Duodenal mucosa (tissue), 2 donors: Measurements from ENCODE around the gene KRTAP9-1.
"Not testable (repeated sequence)": the region's sequence is repeated elsewhere in the genome, so short reads cannot be mapped to it uniquely, and the experiment has no call there.

Source experiments
- H3K27ac ChIP-seq: one replicate; pipeline ENCODE4 v1.7.0; 2013; ENCODE audit warnings: low read depth, low read length
- H3K27me3 ChIP-seq, 2 donors: one replicate each; pipeline ENCODE4 v1.7.0; 2013; ENCODE audit warnings: low read length in 2 of 2, control low read depth in 1 of 2; ENCODE audit not compliant: insufficient read depth in 2 of 2, control insufficient read depth in 1 of 2
- H3K36me3 ChIP-seq, 2 donors: one replicate each; pipeline ENCODE4 v1.7.0; 2013; ENCODE audit warnings: low read length in 2 of 2, control low read depth in 1 of 2; ENCODE audit not compliant: insufficient read depth in 2 of 2, control insufficient read depth in 1 of 2
- H3K4me1 ChIP-seq, 2 donors: one replicate each; pipeline ENCODE4 v1.7.0; 2013; ENCODE audit warnings: low read length in 2 of 2, control low read depth in 1 of 2; ENCODE audit not compliant: insufficient read depth in 2 of 2, control insufficient read depth in 1 of 2
- H3K4me3 ChIP-seq, 2 donors: one replicate each; pipeline ENCODE4 v1.7.0; 2013; ENCODE audit warnings: low read length in 2 of 2, low read depth in 1 of 2
- H3K9ac ChIP-seq, 2 donors: one replicate each; pipeline ENCODE4 v1.7.0; 2013; ENCODE audit warnings: low read length in 2 of 2, low read depth in 1 of 2
- H3K9me3 ChIP-seq, 2 donors: one replicate each; pipeline ENCODE4 v1.7.0; 2013; ENCODE audit warnings: low read length in 2 of 2, control low read depth in 1 of 2; ENCODE audit not compliant: control insufficient read depth in 1 of 2

The KRTAP9-1 gene

GRCh38 chr17:41153856-41154255 lies 35.8 kb upstream of the KRTAP9-1 start:
- H3K27me3 ChIP-seq = peaks cover 0 to 4% of the 10 kb centered on the region in 2 donors
- H3K4me3 ChIP-seq = no peak overlapping the region
- H3K4me1 ChIP-seq = no peaks in the 10 kb centered on the region
- H3K9me3 ChIP-seq = no peaks in the 10 kb centered on the region
- H3K9ac ChIP-seq = no peak overlapping the region
- no peaks in the 10 kb centered on the region for H3K36me3 ChIP-seq
- H3K27ac ChIP-seq = no peak overlapping the region

- H3K4me1 ChIP-seq, H3K4me3 ChIP-seq, H3K9me3 ChIP-seq, H3K27ac ChIP-seq, H3K27me3 ChIP-seq, H3K36me3 ChIP-seq, H3K9ac ChIP-seq: not testable (repeated sequence)
Observed at GRCh38 chr17:41160190-41160589, 29.5 kb upstream of the KRTAP9-1 start.

- no peaks in the 10 kb centered on the region for H3K4me1 ChIP-seq
- H3K9ac ChIP-seq = no peak within 1 kb of the TSS
- H3K27ac ChIP-seq = no peak within 1 kb of the TSS
- no peaks in the 10 kb centered on the region for H3K36me3 ChIP-seq
- H3K27me3 ChIP-seq = peaks cover 0 to 4% of the 10 kb centered on the region in 2 donors
- H3K4me3 ChIP-seq = no peak within 1 kb of the TSS
- no peaks in the 10 kb centered on the region for H3K9me3 ChIP-seq
Observed at GRCh38 chr17:41160648-41161047, 29.0 kb upstream of the KRTAP9-1 start, which contains the start of gene KRTAP4-4. TSS of gene KRTAP4-4 (minus strand) at chr17:41160748. CDS start at chr17:41160691, 57 bp downstream.

GRCh38 chr17:41163828-41164227 lies 25.9 kb upstream of the KRTAP9-1 start:
- no peaks in the 10 kb centered on the region for H3K9me3 ChIP-seq
- no peaks in the 10 kb centered on the region for H3K4me1 ChIP-seq
- no peak overlapping the region for H3K9ac ChIP-seq
- H3K36me3 ChIP-seq = no peaks in the 10 kb centered on the region
- H3K27me3 ChIP-seq = peaks cover 0 to 3% of the 10 kb centered on the region in 2 donors
- no peak overlapping the region for H3K27ac ChIP-seq
- no peak overlapping the region for H3K4me3 ChIP-seq

GRCh38 chr17:41167561-41167960 lies 22.1 kb upstream of the KRTAP9-1 start:
- H3K27ac ChIP-seq = no peak overlapping the region
- no peak overlapping the region for H3K9ac ChIP-seq
- H3K4me3 ChIP-seq = no peak overlapping the region
- H3K36me3 ChIP-seq = no peaks in the 10 kb centered on the region
- H3K9me3 ChIP-seq = no peaks in the 10 kb centered on the region
- H3K27me3 ChIP-seq = peaks cover 0 to 6% of the 10 kb centered on the region in 2 donors
- H3K4me1 ChIP-seq = no peaks in the 10 kb centered on the region

- H3K27me3 ChIP-seq = peaks cover 0 to 6% of the 10 kb centered on the region in 2 donors
- H3K36me3 ChIP-seq = no peaks in the 10 kb centered on the region
- H3K4me1 ChIP-seq = no peaks in the 10 kb centered on the region
- H3K9ac ChIP-seq = no peak within 1 kb of the TSS
- H3K27ac ChIP-seq = no peak within 1 kb of the TSS
- no peak within 1 kb of the TSS for H3K4me3 ChIP-seq
- H3K9me3 ChIP-seq = no peaks in the 10 kb centered on the region
Observed at GRCh38 chr17:41168121-41168520, 21.6 kb upstream of the KRTAP9-1 start, which contains the start of gene KRTAP4-3. TSS of gene KRTAP4-3 (minus strand) at chr17:41168221. CDS start at chr17:41168172, 49 bp downstream.

GRCh38 chr17:41171886-41172285 lies 17.8 kb upstream of the KRTAP9-1 start:
- Histone ChIP-seq H3K9me3 (no peaks in the 10 kb centered on the region), H3K4me3 (no peak overlapping the region), H3K36me3 (no peaks in the 10 kb centered on the region), H3K9ac (no peak overlapping the region), H3K27me3 (peaks cover 4 to 15% of the 10 kb centered on the region in 2 donors), H3K27ac (no peak overlapping the region), H3K4me1 (no peaks in the 10 kb centered on the region)

GRCh38 chr17:41176744-41177387 lies 12.8 kb upstream of the KRTAP9-1 start:
- Histone ChIP-seq H3K4me3 (no peak overlapping the region), H3K9me3 (no peaks in the 10 kb centered on the region), H3K9ac (no peak overlapping the region), H3K27ac (no peak overlapping the region), H3K4me1 (peaks cover 0 to 4% of the 10 kb centered on the region in 2 donors), H3K27me3 (peaks cover 4 to 26% of the 10 kb centered on the region in 2 donors), H3K36me3 (no peaks in the 10 kb centered on the region)

- no peak within 1 kb of the TSS for H3K4me3 ChIP-seq
- H3K36me3 ChIP-seq = no peaks in the 10 kb centered on the region
- peaks cover 0 to 5% of the 10 kb centered on the region in 2 donors for H3K4me1 ChIP-seq
- H3K9me3 ChIP-seq = no peaks in the 10 kb centered on the region
- no peak within 1 kb of the TSS for H3K9ac ChIP-seq
- no peak within 1 kb of the TSS for H3K27ac ChIP-seq
- peaks cover 4 to 23% of the 10 kb centered on the region in 2 donors for H3K27me3 ChIP-seq
Observed at GRCh38 chr17:41177727-41178271, 11.9 kb upstream of the KRTAP9-1 start, which contains the start of gene KRTAP4-2. TSS of gene KRTAP4-2 (minus strand) at chr17:41178221. CDS start at chr17:41178164, 57 bp downstream.

- peaks cover 4 to 23% of the 10 kb centered on the region in 2 donors for H3K27me3 ChIP-seq
- no peak overlapping the region for H3K9ac ChIP-seq
- H3K9me3 ChIP-seq = no peaks in the 10 kb centered on the region
- no peak overlapping the region for H3K27ac ChIP-seq
- no peaks in the 10 kb centered on the region for H3K36me3 ChIP-seq
- no peak overlapping the region for H3K4me3 ChIP-seq
- H3K4me1 ChIP-seq = peaks cover 0 to 5% of the 10 kb centered on the region in 2 donors
Observed at GRCh38 chr17:41178341-41178740, 11.3 kb upstream of the KRTAP9-1 start.
